ENCODE measurements around the gene PSMB10. TPM values are rescaled to one million over a fixed set of nuclear protein-coding genes. Genes with fewer than 3 reads are reported as not detected.
"Not testable (repeated sequence)": the region's sequence is repeated elsewhere in the genome, so short reads cannot be mapped to it uniquely, and the experiment has no call there.

PSMB10 gene
- total RNA-seq, result 16.4 TPM

- DNase-seq, result no peak
Measured at GRCh38 chr16:67936124-67936879, at the start of gene PSMB10. Gene PSMB10 (minus strand): TSS chr16:67936850. CDS start chr16:67936749, 101 bp downstream.

- DNase-seq, result no peak
Measured at GRCh38 chr16:67982011-67982696, 45.5 kb upstream of the PSMB10 start.

GRCh38 chr16:67979955-67980678, 43.5 kb upstream of the PSMB10 start, which contains the start of gene DPEP3:
Gene DPEP3 (minus strand): TSS chr16:67980499. CDS start chr16:67980380, 119 bp downstream.
- no peak for DNase-seq

- DNase-seq, result no peak
Measured at GRCh38 chr16:67977469-67978227, 41.0 kb upstream of the PSMB10 start.

- DNase-seq, result no peak
Measured at GRCh38 chr16:67977005-67977404, 40.4 kb upstream of the PSMB10 start.

- no peak for DNase-seq
Measured at GRCh38 chr16:67976205-67976604, 39.6 kb upstream of the PSMB10 start.

- no peak for DNase-seq
Measured at GRCh38 chr16:67975321-67976105, 38.9 kb upstream of the PSMB10 start.

GRCh38 chr16:67972285-67972684, 35.6 kb upstream of the PSMB10 start:
- not testable (repeated sequence) for DNase-seq

GRCh38 chr16:67971111-67971510, 34.5 kb upstream of the PSMB10 start:
- no peak for DNase-seq

- DNase-seq, result no peak
Measured at GRCh38 chr16:67969254-67970039, 32.8 kb upstream of the PSMB10 start.

- DNase-seq, result peak; percentile 92
Measured at GRCh38 chr16:67968400-67969253, 32.0 kb upstream of the PSMB10 start, which contains the start of gene SLC12A4. Gene SLC12A4 (minus strand): TSS chr16:67968637. CDS start chr16:67968553, 84 bp downstream.

- no peak for DNase-seq
Measured at GRCh38 chr16:67967958-67968399, 31.3 kb upstream of the PSMB10 start.

GRCh38 chr16:67967183-67967957, 30.7 kb upstream of the PSMB10 start:
- no peak for DNase-seq

GRCh38 chr16:67966549-67967182, 30.0 kb upstream of the PSMB10 start:
- DNase-seq, result no peak

GRCh38 chr16:67965668-67966548, 29.3 kb upstream of the PSMB10 start:
- DNase-seq, result no peak

GRCh38 chr16:67964477-67965131, 28.0 kb upstream of the PSMB10 start:
- no peak for DNase-seq

Measured in skin of body (tissue), 2 donors.